ENCODE results near the gene SMIM29. TPM values are rescaled to one million over a fixed set of nuclear protein-coding genes. Genes with fewer than 3 reads are reported as not detected.

SMIM29 gene
- total RNA-seq, 2 donors from 2014 or later = 10.9 to 17.3 TPM

- no peaks in the 10 kb centered on the region for H3K27me3 Mint-ChIP-seq
- H3K27ac Mint-ChIP-seq = no peak overlapping the region
- peaks cover 6% of the 10 kb centered on the region for H3K4me1 Mint-ChIP-seq
- H3K9me3 Mint-ChIP-seq = no peaks in the 10 kb centered on the region
- no peaks in the 10 kb centered on the region for H3K36me3 Mint-ChIP-seq (ENCODE audit: low read depth)
- no peak for ATAC-seq (replicated peaks)
- H3K4me3 Mint-ChIP-seq = no peak overlapping the region
These were observed 18.9 kb downstream of the SMIM29 start for GRCh38 chr6:34229877-34230276.

GRCh38 chr6:34227761-34228421, 20.9 kb downstream of the SMIM29 start:
- no peaks in the 10 kb centered on the region for H3K9me3 Mint-ChIP-seq
- ATAC-seq (replicated peaks) = no peak
- H3K4me1 Mint-ChIP-seq = peaks cover 6% of the 10 kb centered on the region
- no peak overlapping the region for H3K4me3 Mint-ChIP-seq
- H3K27me3 Mint-ChIP-seq = no peaks in the 10 kb centered on the region
- no peak overlapping the region for H3K27ac Mint-ChIP-seq
- no peaks in the 10 kb centered on the region for H3K36me3 Mint-ChIP-seq (ENCODE audit: low read depth)

DNA sequence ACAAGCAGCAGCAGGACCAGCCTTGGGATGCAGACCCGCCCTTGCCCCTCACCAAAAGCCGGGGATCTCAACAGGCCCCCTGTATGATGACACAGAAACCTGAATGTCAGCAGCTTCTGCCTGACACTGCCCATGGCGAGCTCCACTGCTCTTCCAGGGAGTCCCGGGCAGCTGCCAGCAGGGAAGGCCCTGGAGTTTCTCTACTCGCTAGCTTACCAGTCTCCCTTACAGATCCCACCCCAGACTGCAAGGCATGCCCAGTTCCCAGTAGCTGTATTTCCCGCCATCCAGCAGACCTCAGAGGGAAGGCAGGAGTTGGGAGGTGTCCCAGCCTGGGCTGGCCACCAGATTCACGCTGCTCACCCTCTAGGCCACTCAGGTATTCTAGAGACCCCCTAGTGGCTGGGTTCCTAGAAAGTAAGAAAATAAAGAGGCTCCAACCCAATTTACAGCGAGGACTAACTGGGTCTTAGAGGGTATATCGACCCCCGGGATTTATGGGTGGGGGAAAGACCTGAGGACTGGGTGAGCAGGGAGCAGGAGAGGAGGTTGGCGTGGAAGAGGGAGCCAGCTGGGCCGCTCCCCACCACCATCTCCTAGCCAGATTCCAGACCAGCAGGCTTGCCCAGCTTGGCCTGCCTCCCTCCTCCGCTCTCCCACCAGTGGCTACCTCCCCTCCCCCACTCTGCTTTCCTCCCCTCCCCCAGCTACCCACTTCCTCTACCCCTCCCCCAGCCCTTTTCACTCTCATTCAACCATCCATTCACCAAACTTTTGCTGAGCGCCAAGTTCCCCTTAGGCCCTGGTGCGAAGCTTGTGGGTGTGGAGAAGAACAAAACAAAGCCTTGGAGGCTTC, 21.8 kb downstream of the SMIM29 start:
- Mint-ChIP-seq H3K27me3 (no peaks in the 10 kb centered on the region), H3K4me3 (no peak overlapping the region), H3K36me3 (ENCODE audit: low read depth) (no peaks in the 10 kb centered on the region), H3K27ac (no peak overlapping the region), H3K9me3 (no peaks in the 10 kb centered on the region), H3K4me1 (peaks cover 6% of the 10 kb centered on the region)
- no peak for ATAC-seq (replicated peaks)

- H3K27me3 Mint-ChIP-seq = no peaks in the 10 kb centered on the region
- ATAC-seq (replicated peaks) = no peak
- no peaks in the 10 kb centered on the region for H3K9me3 Mint-ChIP-seq
- H3K27ac Mint-ChIP-seq = no peak overlapping the region
- no peak overlapping the region for H3K4me3 Mint-ChIP-seq
- no peaks in the 10 kb centered on the region for H3K36me3 Mint-ChIP-seq (ENCODE audit: low read depth)
- peaks cover 6% of the 10 kb centered on the region for H3K4me1 Mint-ChIP-seq
These were observed 22.7 kb downstream of the SMIM29 start for GRCh38 chr6:34226066-34226465.

DNA sequence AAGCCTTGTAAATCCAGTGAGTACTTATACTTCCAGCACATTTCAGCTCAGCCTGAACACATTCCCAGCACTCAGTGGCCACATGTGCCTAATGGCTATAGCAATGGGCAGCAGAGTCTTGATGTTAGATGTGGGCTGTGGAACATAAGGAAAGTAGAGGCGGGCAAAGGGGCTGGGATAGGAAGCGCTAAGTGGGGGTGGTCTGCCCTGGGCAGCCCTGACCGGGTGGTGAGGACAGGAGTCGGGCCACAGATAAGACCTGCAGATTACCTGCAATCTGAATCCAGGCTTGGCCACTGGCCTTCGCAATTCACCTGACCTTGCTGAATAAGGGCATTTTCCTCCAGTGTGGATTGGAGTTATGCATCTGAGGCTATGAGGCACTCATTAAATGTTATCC, 23.3 kb downstream of the SMIM29 start:
- H3K27me3 Mint-ChIP-seq = no peaks in the 10 kb centered on the region
- no peak for ATAC-seq (replicated peaks)
- no peak overlapping the region for H3K27ac Mint-ChIP-seq
- no peaks in the 10 kb centered on the region for H3K9me3 Mint-ChIP-seq
- H3K4me3 Mint-ChIP-seq = no peak overlapping the region
- peaks cover 6% of the 10 kb centered on the region for H3K4me1 Mint-ChIP-seq
- H3K36me3 Mint-ChIP-seq (ENCODE audit: low read depth) = no peaks in the 10 kb centered on the region

DNA sequence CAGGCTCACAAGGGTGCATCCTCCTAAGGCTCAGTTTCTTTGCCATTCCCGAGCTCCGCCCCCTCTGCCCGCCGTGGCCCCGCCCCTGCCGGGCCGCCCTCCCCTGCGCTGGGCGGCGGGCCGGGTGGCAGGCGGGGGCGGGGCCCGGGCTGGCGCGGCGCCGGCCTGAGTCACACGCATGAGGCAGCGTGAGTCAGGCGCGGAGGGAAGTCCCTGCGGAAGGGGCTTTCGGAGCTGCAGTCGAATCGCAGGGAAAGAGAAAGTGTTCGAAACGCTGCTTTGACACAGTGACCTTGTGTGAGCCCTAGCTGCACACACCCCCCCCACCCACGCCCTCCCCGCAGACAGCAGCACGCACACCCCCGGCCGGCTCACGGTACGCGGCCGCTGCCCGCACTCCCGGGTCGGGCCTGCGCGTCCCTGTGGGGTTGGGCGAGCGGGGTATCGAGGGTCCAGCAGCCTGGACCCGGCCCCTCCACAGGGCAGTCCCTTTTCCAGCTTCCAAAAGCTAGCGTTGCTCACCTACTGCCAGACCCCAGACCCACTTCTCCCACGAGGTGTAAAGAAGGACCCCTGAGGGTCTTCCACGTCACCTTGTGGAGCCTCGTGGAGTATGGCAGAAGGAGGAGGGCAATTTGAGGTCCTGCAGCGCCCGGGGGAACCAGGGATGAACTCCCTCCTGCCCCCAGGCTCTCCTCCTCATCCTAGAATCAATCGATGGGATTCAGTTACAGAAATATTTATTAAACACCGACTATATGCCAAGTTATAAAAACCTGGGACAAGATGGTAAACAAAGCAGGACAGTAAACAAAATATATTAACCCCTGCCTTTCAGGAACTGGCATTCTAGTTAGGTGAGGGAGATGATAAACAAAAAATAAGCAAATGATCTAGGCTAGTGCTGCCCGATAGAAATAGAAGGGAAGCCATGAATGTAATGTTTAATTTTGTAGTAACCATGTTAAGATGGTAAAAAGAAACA, 24.6 kb downstream of the SMIM29 start:
- peak overlapping the region; percentile 69 for H3K4me3 Mint-ChIP-seq
- H3K27me3 Mint-ChIP-seq = no peaks in the 10 kb centered on the region
- peaks cover 6% of the 10 kb centered on the region for H3K4me1 Mint-ChIP-seq
- no peaks in the 10 kb centered on the region for H3K36me3 Mint-ChIP-seq (ENCODE audit: low read depth)
- no peaks in the 10 kb centered on the region for H3K9me3 Mint-ChIP-seq
- H3K27ac Mint-ChIP-seq = peak overlapping the region; percentile 88
- peak; percentile 99 for ATAC-seq (replicated peaks)

DNA sequence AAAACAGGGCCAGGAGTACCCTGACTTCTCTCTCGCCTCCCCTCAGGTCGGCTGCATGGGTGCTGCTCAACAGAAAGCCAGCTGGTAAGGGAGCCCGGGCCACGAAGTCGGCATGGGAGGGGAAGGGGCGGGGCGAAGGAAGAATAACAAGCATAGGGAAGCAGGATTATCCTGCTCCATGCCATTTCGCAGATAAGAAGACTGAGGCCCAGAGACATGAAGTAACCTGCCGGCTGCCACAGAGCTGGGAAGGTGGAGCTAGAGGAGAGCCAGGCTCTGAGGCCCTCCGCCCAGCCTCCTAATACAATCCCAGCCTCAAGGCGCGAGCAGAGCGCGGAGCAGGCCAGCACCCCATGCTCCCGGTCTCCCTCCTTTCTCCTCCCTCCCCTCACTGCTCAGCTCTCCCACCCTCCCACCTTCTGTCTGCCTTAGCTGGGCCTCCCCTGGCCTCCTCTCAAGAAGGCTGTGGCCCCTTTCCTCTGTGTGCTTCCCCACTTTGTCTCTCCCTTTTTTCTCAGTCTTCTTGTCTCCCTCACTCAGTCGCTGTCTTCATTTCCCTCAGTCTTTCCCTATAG, 25.3 kb downstream of the SMIM29 start:
- ATAC-seq (replicated peaks) = peak; percentile 25
- peaks cover 6% of the 10 kb centered on the region for H3K4me1 Mint-ChIP-seq

DNA sequence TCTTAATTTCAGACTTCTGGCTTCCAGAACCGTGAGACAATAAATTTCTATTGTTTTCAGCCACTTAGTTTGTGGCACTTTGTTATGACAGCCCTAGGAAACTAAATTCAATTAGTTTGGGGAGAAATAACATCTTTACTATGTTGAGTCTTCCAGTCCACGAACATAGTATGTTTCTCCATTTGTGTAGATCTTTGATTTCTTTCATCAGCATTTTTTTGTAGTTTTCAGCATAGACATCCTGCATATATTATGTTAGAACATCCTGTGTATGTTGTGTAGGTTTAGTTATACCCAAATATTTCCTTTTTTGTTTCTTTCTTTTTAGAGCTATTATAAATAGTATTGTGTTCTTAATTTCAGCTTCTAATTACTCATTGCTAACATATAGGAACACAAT, 30.1 kb downstream of the SMIM29 start:
- Mint-ChIP-seq H3K9me3 (no peaks in the 10 kb centered on the region), H3K27ac (no peak overlapping the region), H3K27me3 (no peaks in the 10 kb centered on the region), H3K36me3 (ENCODE audit: low read depth) (no peaks in the 10 kb centered on the region), H3K4me1 (peaks cover 2% of the 10 kb centered on the region), H3K4me3 (no peak overlapping the region)
- ATAC-seq (replicated peaks) = no peak

More for the DNA sequence above, 25.3 kb downstream of the SMIM29 start:
- Mint-ChIP-seq H3K36me3 (ENCODE audit: low read depth) (no peaks in the 10 kb centered on the region), H3K27me3 (no peaks in the 10 kb centered on the region), H3K9me3 (no peaks in the 10 kb centered on the region), H3K27ac (peak overlapping the region; percentile 88), H3K4me3 (peak overlapping the region; percentile 69)

GRCh38 chr6:34213772-34214171, 35.0 kb downstream of the SMIM29 start:
- H3K27me3 Mint-ChIP-seq = no peaks in the 10 kb centered on the region
- no peak for ATAC-seq (replicated peaks)
- H3K4me1 Mint-ChIP-seq = no peaks in the 10 kb centered on the region
- no peak overlapping the region for H3K27ac Mint-ChIP-seq
- no peaks in the 10 kb centered on the region for H3K36me3 Mint-ChIP-seq (ENCODE audit: low read depth)
- H3K9me3 Mint-ChIP-seq = no peaks in the 10 kb centered on the region
- H3K4me3 Mint-ChIP-seq = no peak overlapping the region

DNA sequence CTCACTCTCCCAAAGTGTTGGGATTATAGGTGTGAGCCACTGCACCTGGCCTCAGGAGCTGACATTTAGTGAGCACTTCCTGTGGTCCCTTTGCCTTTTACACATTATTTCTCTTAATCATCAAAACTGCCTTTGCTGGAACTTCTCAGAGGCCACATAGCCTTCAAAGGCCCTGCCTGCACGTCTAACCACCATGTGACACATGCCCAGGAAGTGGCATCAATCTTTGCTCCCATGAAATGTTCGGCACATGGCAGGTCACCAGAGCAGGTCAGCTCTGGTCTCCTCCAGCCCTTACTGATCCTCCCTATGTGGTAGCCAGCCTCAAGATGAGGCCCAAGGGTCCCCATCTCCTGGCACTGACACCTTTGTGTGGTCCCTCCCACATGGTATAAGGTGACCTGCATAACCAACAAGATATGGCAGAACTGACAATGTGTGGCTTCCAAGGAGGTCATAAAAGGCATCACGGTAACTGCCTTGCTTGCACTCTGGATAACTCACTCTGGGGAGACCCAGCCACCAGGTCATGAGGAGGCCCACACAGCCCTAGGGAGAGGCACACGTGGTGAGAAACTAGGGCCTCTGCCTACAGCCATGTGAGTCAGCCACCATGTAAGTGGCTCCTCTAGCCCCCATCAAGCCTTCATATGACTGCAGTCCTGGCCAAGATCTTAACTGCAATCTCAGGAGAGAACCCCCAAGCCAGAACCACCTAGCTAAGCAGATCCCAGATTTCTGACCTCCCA, 40.9 kb downstream of the SMIM29 start:
- Mint-ChIP-seq H3K27ac (peak overlapping the region; percentile 83), H3K4me1 (peaks cover 8% of the 10 kb centered on the region), H3K27me3 (no peaks in the 10 kb centered on the region), H3K36me3 (ENCODE audit: low read depth) (no peaks in the 10 kb centered on the region), H3K9me3 (no peaks in the 10 kb centered on the region), H3K4me3 (peak overlapping the region; percentile 48)
- ATAC-seq (replicated peaks) = peak; percentile 90

- H3K27me3 Mint-ChIP-seq = no peaks in the 10 kb centered on the region
- ATAC-seq (replicated peaks) = no peak
- no peak overlapping the region for H3K4me3 Mint-ChIP-seq
- H3K36me3 Mint-ChIP-seq (ENCODE audit: low read depth) = no peaks in the 10 kb centered on the region
- H3K9me3 Mint-ChIP-seq = no peaks in the 10 kb centered on the region
- H3K4me1 Mint-ChIP-seq = peaks cover 8% of the 10 kb centered on the region
- peak overlapping the region; percentile 83 for H3K27ac Mint-ChIP-seq
These were observed 42.1 kb downstream of the SMIM29 start for GRCh38 chr6:34206726-34207125.

DNA sequence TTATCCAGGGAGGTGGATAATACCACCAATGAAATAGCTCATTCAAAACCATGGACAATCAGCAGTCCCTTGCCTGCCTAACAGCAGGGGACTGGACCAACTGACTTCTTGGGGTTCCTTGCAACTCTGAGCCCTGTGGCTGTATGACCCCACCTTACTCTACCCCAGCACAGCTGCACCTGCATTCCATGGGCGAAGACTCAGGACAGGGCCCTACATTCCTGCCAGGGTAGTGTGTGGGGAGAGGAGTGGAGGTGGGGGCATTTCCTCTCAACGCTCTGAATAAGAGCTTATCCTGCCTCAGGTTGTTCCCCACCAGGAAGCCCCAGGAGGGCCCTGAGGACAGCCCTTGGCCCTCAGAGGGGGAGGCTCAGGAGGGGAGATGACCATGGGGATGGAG, 42.9 kb downstream of the SMIM29 start:
- Mint-ChIP-seq H3K27ac (peak overlapping the region; percentile 63), H3K27me3 (no peaks in the 10 kb centered on the region), H3K36me3 (ENCODE audit: low read depth) (no peaks in the 10 kb centered on the region), H3K9me3 (no peaks in the 10 kb centered on the region), H3K4me3 (no peak overlapping the region), H3K4me1 (peaks cover 8% of the 10 kb centered on the region)
- no peak for ATAC-seq (replicated peaks)

DNA sequence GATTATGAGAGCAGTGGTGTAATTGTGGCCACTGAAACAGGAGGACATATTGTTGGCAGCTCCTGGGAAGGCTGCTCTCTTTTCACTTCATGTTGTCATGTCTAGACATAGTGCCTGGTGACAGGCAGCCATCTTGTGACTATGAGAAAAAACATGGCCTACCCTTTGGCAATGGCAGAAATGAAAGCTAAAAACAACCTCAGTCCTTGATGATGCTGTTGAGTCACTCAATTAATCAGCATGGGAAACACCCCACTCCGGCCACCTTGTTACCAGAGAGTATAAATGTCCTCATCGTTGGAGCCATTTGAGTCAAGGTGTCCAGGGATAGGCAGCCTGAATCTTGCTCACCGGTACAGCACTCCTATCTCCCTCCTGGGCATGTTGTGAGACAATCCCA, 43.3 kb downstream of the SMIM29 start:
- no peaks in the 10 kb centered on the region for H3K9me3 Mint-ChIP-seq
- peak; percentile 40 for ATAC-seq (replicated peaks)

More for the DNA sequence above, 43.3 kb downstream of the SMIM29 start:
- peaks cover 8% of the 10 kb centered on the region for H3K4me1 Mint-ChIP-seq
- H3K4me3 Mint-ChIP-seq = no peak overlapping the region
- no peaks in the 10 kb centered on the region for H3K27me3 Mint-ChIP-seq
- H3K27ac Mint-ChIP-seq = peak overlapping the region; percentile 63
- H3K36me3 Mint-ChIP-seq (ENCODE audit: low read depth) = no peaks in the 10 kb centered on the region
